ENCODE measurements around the gene CHSY1. TPM values are rescaled to one million over a fixed set of nuclear protein-coding genes. Genes with fewer than 3 reads are reported as not detected.

CHSY1 gene
- total and polyA plus RNA-seq, 10 of the 15 experiments (the other 5 are each of a cell fraction or from before 2014, with no cell fraction given), result 1.4 to 31.2 (median 10.5) TPM

- peak; percentile 58 for TF ChIP-seq E4F1 (IDR thresholded peaks at IDR 0.05; ENCODE audit: borderline replicate concordance, partially characterized antibody)
- TF ChIP-seq SMAD1 (IDR thresholded peaks at IDR 0.05; ENCODE audit: low read depth, partially characterized antibody), result peak; percentile 71
- TF ChIP-seq NRF1 (conservative IDR thresholded peaks at IDR 0.05; ENCODE audit: low read depth, low read length), result peak; percentile 36; the same call in 1 of the 2 replicates
- TF ChIP-seq GABPA (IDR thresholded peaks at IDR 0.05; ENCODE audit: low read depth), result peak; percentile 77
- TF ChIP-seq HCFC1 (IDR thresholded peaks at IDR 0.05; ENCODE audit: low read length), result peak; percentile 79
- TF ChIP-seq EGR1 (IDR thresholded peaks at IDR 0.05; ENCODE audit: borderline replicate concordance in 1 of 2, low read depth in 2 of 2, low read length in 2 of 2), result peak; percentile 54 to 97
- peak; percentile 76 for TF ChIP-seq ZNF24 (IDR thresholded peaks at IDR 0.05)
- TF ChIP-seq BACH1 (IDR thresholded peaks at IDR 0.05; ENCODE audit: borderline replicate concordance), result peak; percentile 71; the same call in 1 of the 2 replicates
- TF ChIP-seq ZNF207 (IDR thresholded peaks at IDR 0.05; ENCODE audit: borderline replicate concordance), result peak; percentile 80; the same call in 1 of the 2 replicates
- TF ChIP-seq ATF7 (IDR thresholded peaks at IDR 0.05; ENCODE audit: low read depth), result 0 out of 2 replicates have a peak, but pooled peaks have one; percentile 15
- no peak for TF ChIP-seq IRF5 (IDR thresholded peaks at IDR 0.05; ENCODE audit: borderline replicate concordance)
- TF ChIP-seq MTA3 (IDR thresholded peaks at IDR 0.05; ENCODE audit: borderline replicate concordance, low read length), result no peak
- TF ChIP-seq CBFB (IDR thresholded peaks at IDR 0.05; ENCODE audit: low read depth), result peak; percentile 75
- TF ChIP-seq CUX1 (IDR thresholded peaks at IDR 0.05; ENCODE audit: insufficient replicate concordance, low read depth, low read length), result peak; percentile 94
- TF ChIP-seq PAX8 (IDR thresholded peaks at IDR 0.05), result no peak
- peak; percentile 62 for TF ChIP-seq FOXK2 (IDR thresholded peaks at IDR 0.05)
- TF ChIP-seq NFXL1 (IDR thresholded peaks at IDR 0.05; ENCODE audit: borderline replicate concordance), result no peak
- TF ChIP-seq IRF3 (IDR thresholded peaks at IDR 0.05), result no peak
- peak; percentile 75; the same call in 1 of the 2 replicates for TF ChIP-seq SMAD5 (IDR thresholded peaks at IDR 0.05; ENCODE audit: low read depth)
Observed at GRCh38 chr15:101294731-101295606, 43.1 kb upstream of the CHSY1 start, which contains the start of gene SNRPA1 (continued).

Measured in GM12878 (cell line).